ENCODE measurements around the gene LAMA4. TPM values are rescaled to one million over a fixed set of nuclear protein-coding genes. Genes with fewer than 3 reads are reported as not detected.

LAMA4 gene
- total RNA-seq, 1 donor from 2014 or later: 0.22 TPM

DNA sequence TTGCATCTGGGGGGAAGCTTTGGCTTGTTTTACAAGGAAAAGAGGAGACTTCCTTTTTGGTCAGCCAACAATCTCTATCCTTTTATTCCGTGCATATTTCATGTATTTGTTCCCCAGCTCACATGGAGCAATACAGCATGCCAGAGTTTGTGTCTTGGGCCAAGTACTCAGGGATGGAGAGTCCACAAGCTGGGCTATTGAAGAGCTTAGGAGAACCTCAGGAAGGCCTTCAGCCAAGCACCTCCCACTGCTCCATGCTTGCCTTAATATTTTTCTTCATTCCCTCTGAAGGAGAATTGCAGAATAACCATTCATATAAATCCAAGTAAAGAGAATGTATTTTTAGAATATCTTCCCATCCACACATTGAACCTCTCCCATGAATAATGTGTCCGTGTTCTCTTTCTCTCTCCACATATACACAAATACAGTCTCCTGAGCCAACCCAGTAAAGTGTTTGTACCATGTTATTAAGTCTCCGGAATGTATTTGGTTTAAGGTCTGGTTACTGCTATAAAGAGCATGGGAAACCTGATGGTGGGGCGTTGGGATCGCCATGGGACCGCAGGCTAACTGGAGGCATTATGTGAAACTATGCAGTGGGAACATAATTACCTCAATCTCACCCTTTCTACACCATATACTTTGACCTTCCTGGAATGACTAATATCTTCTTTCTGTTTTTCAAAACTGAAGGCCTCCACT lies 3.0 kb downstream of the LAMA4 start:
- H3K27me3 Mint-ChIP-seq (ENCODE audit: unreplicated experiment): peaks cover 16% of the 10 kb centered on the region
- no peak overlapping the region for H3K27ac Mint-ChIP-seq (ENCODE audit: unreplicated experiment)
- H3K36me3 Mint-ChIP-seq (ENCODE audit: unreplicated experiment): no peaks in the 10 kb centered on the region
- H3K4me3 Mint-ChIP-seq (ENCODE audit: unreplicated experiment): no peak overlapping the region
- TF ChIP-seq, protein P1, sequence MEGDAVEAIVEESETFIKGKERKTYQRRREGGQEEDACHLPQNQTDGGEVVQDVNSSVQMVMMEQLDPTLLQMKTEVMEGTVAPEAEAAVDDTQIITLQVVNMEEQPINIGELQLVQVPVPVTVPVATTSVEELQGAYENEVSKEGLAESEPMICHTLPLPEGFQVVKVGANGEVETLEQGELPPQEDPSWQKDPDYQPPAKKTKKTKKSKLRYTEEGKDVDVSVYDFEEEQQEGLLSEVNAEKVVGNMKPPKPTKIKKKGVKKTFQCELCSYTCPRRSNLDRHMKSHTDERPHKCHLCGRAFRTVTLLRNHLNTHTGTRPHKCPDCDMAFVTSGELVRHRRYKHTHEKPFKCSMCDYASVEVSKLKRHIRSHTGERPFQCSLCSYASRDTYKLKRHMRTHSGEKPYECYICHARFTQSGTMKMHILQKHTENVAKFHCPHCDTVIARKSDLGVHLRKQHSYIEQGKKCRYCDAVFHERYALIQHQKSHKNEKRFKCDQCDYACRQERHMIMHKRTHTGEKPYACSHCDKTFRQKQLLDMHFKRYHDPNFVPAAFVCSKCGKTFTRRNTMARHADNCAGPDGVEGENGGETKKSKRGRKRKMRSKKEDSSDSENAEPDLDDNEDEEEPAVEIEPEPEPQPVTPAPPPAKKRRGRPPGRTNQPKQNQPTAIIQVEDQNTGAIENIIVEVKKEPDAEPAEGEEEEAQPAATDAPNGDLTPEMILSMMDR (IDR thresholded peaks at IDR 0.05; ENCODE audit: partially characterized antibody, unreplicated experiment): no peak
- DNase-seq: no peak
- peaks cover 7% of the 10 kb centered on the region for H3K4me1 Mint-ChIP-seq (ENCODE audit: low read depth, unreplicated experiment)
- no peaks in the 10 kb centered on the region for H3K9me3 Mint-ChIP-seq (ENCODE audit: unreplicated experiment)

DNA sequence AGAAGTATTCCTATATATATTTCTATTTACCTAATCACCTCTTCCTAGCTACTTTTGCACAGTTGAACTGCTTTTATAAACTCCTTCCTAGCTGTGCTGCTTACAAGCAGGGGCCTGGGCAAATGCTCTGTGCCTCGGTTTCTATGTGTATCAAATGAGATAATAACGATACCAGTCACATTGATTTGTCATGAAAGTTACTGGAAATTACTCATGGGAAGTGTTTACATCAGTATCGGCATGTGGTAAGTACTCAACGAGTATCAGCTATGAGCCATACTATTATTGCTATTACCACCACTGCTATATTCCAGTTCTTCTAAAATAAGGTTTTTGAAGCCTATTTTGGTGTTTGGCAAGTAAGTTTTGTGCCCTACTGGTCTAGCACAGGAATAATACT lies 4.9 kb downstream of the LAMA4 start:
- Mint-ChIP-seq H3K27ac (ENCODE audit: unreplicated experiment) (no peak overlapping the region), H3K4me1 (ENCODE audit: low read depth, unreplicated experiment) (peaks cover 5% of the 10 kb centered on the region), H3K36me3 (ENCODE audit: unreplicated experiment) (no peaks in the 10 kb centered on the region), H3K9me3 (ENCODE audit: unreplicated experiment) (no peaks in the 10 kb centered on the region), H3K27me3 (ENCODE audit: unreplicated experiment) (peaks cover 10% of the 10 kb centered on the region), H3K4me3 (ENCODE audit: unreplicated experiment) (no peak overlapping the region)
- TF ChIP-seq, protein P1 (IDR thresholded peaks at IDR 0.05; ENCODE audit: partially characterized antibody, unreplicated experiment): no peak
- DNase-seq: no peak

DNA sequence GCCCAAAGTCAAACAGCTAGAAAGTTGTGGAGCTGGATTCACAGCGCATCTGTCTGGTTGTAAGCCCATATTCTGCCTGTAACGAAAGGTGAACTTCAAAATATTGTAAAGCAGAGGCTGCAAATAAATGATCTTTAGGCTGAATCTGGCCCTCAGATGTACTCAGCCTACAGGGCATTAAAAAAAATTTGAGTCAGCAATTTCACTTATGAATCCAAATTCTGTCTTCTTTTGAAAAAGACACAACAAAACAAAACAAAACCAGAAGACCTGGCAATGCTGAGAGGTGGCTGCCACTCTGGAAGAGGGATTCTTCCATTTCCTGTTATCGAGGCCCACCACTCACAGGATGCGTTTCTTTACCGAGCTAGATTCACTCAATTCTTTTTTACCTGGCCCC lies 7.1 kb downstream of the LAMA4 start:
- TF ChIP-seq, protein P1 (IDR thresholded peaks at IDR 0.05; ENCODE audit: partially characterized antibody, unreplicated experiment): no peak
- Mint-ChIP-seq H3K9me3 (ENCODE audit: unreplicated experiment) (no peaks in the 10 kb centered on the region), H3K27ac (ENCODE audit: unreplicated experiment) (no peak overlapping the region), H3K36me3 (ENCODE audit: unreplicated experiment) (no peaks in the 10 kb centered on the region), H3K4me3 (ENCODE audit: unreplicated experiment) (no peak overlapping the region), H3K4me1 (ENCODE audit: low read depth, unreplicated experiment) (no peaks in the 10 kb centered on the region), H3K27me3 (ENCODE audit: unreplicated experiment) (no peaks in the 10 kb centered on the region)
- DNase-seq: no peak

DNA sequence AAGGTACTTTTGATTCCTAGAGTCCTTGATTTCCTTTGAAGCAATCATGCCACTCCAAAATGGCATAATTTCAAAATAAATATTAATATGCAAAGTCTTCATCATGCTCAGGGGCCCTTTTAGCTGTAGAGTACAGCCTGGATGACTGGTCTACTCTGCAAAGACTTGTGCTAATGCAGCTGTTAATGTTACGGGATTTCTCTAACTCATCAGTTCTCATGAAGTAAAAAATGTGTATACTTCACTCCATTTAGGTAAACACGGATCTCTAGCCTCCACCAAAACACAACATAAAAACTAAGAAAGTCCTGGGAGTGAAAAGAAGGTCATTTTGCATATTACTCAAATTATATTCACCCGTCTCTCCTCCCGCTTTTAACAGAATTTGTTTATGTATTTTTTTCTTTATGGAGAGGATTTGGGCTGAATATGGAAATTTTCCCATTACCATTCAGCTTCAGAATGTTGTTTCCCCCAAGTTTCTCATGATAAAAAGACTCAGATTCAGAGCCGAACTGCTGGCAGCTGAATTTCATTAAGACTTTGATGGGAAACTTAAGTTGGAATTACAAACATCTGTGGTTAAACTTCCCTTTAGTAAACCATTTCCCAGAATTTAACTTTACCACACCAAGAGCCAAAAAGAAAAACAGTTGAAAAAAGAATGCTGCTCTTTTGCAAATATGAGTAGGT lies 8.7 kb downstream of the LAMA4 start:
- Mint-ChIP-seq H3K36me3 (ENCODE audit: unreplicated experiment) (no peaks in the 10 kb centered on the region), H3K4me3 (ENCODE audit: unreplicated experiment) (no peak overlapping the region), H3K4me1 (ENCODE audit: low read depth, unreplicated experiment) (no peaks in the 10 kb centered on the region), H3K27ac (ENCODE audit: unreplicated experiment) (no peak overlapping the region), H3K27me3 (ENCODE audit: unreplicated experiment) (no peaks in the 10 kb centered on the region), H3K9me3 (ENCODE audit: unreplicated experiment) (no peaks in the 10 kb centered on the region)
- TF ChIP-seq, protein P1 (IDR thresholded peaks at IDR 0.05; ENCODE audit: partially characterized antibody, unreplicated experiment): no peak
- no peak for DNase-seq
